HG02884 (cell line): ENCODE data around the gene P2RX7.
A peak's percentile ranks its signal among the peaks of the same experiment; 100 is the strongest.

Source experiments
- ATAC-seq: cut with Tn5 transposase; IDR thresholded peaks from one replicate; pipeline ENCODE4 v1.9.1; 2021; ENCODE audit warnings: mild to moderate bottlenecking, moderate library complexity; ENCODE audit not compliant: unreplicated experiment

The P2RX7 gene

GRCh38 chr12:121110211-121110940, 22.3 kb upstream of the P2RX7 start:
- no peak for ATAC-seq

GRCh38 chr12:121111684-121112083, 21.0 kb upstream of the P2RX7 start:
- ATAC-seq = no peak

GRCh38 chr12:121112496-121112895, 20.2 kb upstream of the P2RX7 start:
- no peak for ATAC-seq

GRCh38 chr12:121113057-121113456, 19.6 kb upstream of the P2RX7 start:
- no peak for ATAC-seq

- no peak for ATAC-seq
Observed at GRCh38 chr12:121114019-121114639, 18.5 kb upstream of the P2RX7 start.

GRCh38 chr12:121114806-121115205, 17.9 kb upstream of the P2RX7 start:
- no peak for ATAC-seq

- ATAC-seq = no peak
Observed at GRCh38 chr12:121115530-121115929, 17.1 kb upstream of the P2RX7 start.

GRCh38 chr12:121116318-121117225, 16.1 kb upstream of the P2RX7 start:
- ATAC-seq = no peak

GRCh38 chr12:121117226-121117777, 15.4 kb upstream of the P2RX7 start:
- ATAC-seq = no peak

GRCh38 chr12:121120323-121120722, 12.4 kb upstream of the P2RX7 start:
- ATAC-seq = no peak

- ATAC-seq = no peak
Observed at GRCh38 chr12:121120989-121121755, 11.5 kb upstream of the P2RX7 start.

- ATAC-seq = no peak
Observed at GRCh38 chr12:121121805-121122204, 10.9 kb upstream of the P2RX7 start.

- ATAC-seq = no peak
Observed at GRCh38 chr12:121123488-121123887, 9.2 kb upstream of the P2RX7 start.

- ATAC-seq = no peak
Observed at GRCh38 chr12:121124402-121125109, 8.1 kb upstream of the P2RX7 start.

- ATAC-seq = no peak
Observed at GRCh38 chr12:121127501-121127900, 5.2 kb upstream of the P2RX7 start.

GRCh38 chr12:121128908-121129810, 3.5 kb upstream of the P2RX7 start:
- peak; percentile 75 for ATAC-seq

- ATAC-seq = no peak
Observed at GRCh38 chr12:121129811-121130147, 2.9 kb upstream of the P2RX7 start.

GRCh38 chr12:121130866-121131373, 1.8 kb upstream of the P2RX7 start:
- no peak for ATAC-seq

- no peak for ATAC-seq
Observed at GRCh38 chr12:121131941-121132341, 735 bp upstream of the P2RX7 start.
